ENCODE data around the gene FBXO40. TPM values are rescaled to one million over a fixed set of nuclear protein-coding genes. Genes with fewer than 3 reads are reported as not detected.

FBXO40 gene
- total and polyA plus RNA-seq, 9 of the 15 experiments (the other 6 are each of a cell fraction or from before 2014, with no cell fraction given) = 0.01 to 0.05 (median 0.04) TPM; not detected in 3

- no peak for TF ChIP-seq NCOA4 (IDR thresholded peaks at IDR 0.05; ENCODE audit: partially characterized antibody)
- TF ChIP-seq ZNF175 (CRISPR knock-in tag; IDR thresholded peaks at IDR 0.05; ENCODE audit: low read depth) = no peak
- no peak for TF ChIP-seq ARNT (IDR thresholded peaks at IDR 0.05)
- TF ChIP-seq ZNF830 (CRISPR knock-in tag; IDR thresholded peaks at IDR 0.05) = no peak
- no peak for TF ChIP-seq PREB (CRISPR knock-in tag; IDR thresholded peaks at IDR 0.05)
- no peak for TF ChIP-seq KLF10 (CRISPR knock-in tag; IDR thresholded peaks at IDR 0.05)
- no peak for TF ChIP-seq HDAC1 (IDR thresholded peaks at IDR 0.05)
- TF ChIP-seq IRF1 (CRISPR knock-in tag; IDR thresholded peaks at IDR 0.05; ENCODE audit: borderline replicate concordance) = no peak
- TF ChIP-seq PHF21A (IDR thresholded peaks at IDR 0.05; ENCODE audit: borderline replicate concordance, low read depth) = no peak
Measured at GRCh38 chr3:121637922-121638321, 44.7 kb downstream of the FBXO40 start (continued).

GRCh38 chr3:121641127-121641526 lies 47.9 kb downstream of the FBXO40 start:
- intact Hi-C loops (cut with micrococcal nuclease) = no loop called here
- no peaks in the 10 kb centered on the region; a peak in 1 of 5 replicates for H3K27me3 ChIP-seq (ENCODE audit: control insufficient read depth in 2 of 2, insufficient read depth in 2 of 2, low read length in 2 of 2)
- H3K36me3 ChIP-seq (ENCODE audit: control insufficient read depth, insufficient read depth, low read length) = no peaks in the 10 kb centered on the region
- ChIA-PET CTCF (ENCODE audit: low intra/inter-chr PET ratio) (no interaction called here), POLR2A (no interaction called here)
- no peaks in the 10 kb centered on the region for H3K9me3 ChIP-seq (replicated peaks; ENCODE audit: control insufficient read depth, insufficient read depth, low read depth, low read length)
- no peaks in the 10 kb centered on the region for H4K20me1 ChIP-seq (replicated peaks; ENCODE audit: control insufficient read depth, insufficient read depth, low read length)
- TF ChIP-seq TRIM24 (IDR thresholded peaks at IDR 0.05) (peak in 1 of 2 experiments; percentile 21; a peak in 1 of 4 replicates), ATF3 (IDR thresholded peaks at IDR 0.05) (peak; percentile 56), ATF3 (CRISPR knock-in tag; conservative IDR thresholded peaks at IDR 0.05) (no peak), CEBPG (CRISPR knock-in tag; IDR thresholded peaks at IDR 0.05) (no peak), CEBPG (tag; conservative IDR thresholded peaks at IDR 0.05 in 1 of 2, IDR thresholded peaks at IDR 0.05 in 1 of 2) (peak; percentile 28 to 69; a peak in 2 of 4 replicates), PHB (CRISPR knock-in tag; IDR thresholded peaks at IDR 0.05) (no peak)
- in situ Hi-C loops (cut with MboI) = no loop called here
- ATAC-seq = no peak
- no peaks in the 10 kb centered on the region for H3K9me1 ChIP-seq (ENCODE audit: control insufficient read depth, insufficient read depth, low read length)
- no peaks in the 10 kb centered on the region for H3K79me2 ChIP-seq (ENCODE audit: control insufficient read depth, insufficient read depth, low read length)
- no peak overlapping the region for H3K4me3 ChIP-seq
- no peaks in the 10 kb centered on the region for H3K4me1 ChIP-seq (replicated peaks in 1 of 2; ENCODE audit: control insufficient read depth in 2 of 2, insufficient read depth in 2 of 2, low read length in 2 of 2)
- no peak for DNase-seq (ENCODE audit: extremely low read depth in 1 of 4, low spot score in 3 of 4)
- H2AFZ ChIP-seq (ENCODE audit: low read depth, low read length) = no peak overlapping the region
- no peak overlapping the region for H3K9ac ChIP-seq (ENCODE audit: insufficient read depth in 1 of 2, low read depth in 2 of 2, low read length in 2 of 2)
- FAIRE-seq = no peak
- no peak overlapping the region for H3K4me2 ChIP-seq (ENCODE audit: insufficient read depth, low read length)
- no TSS peak for BruUV-seq (replicated peaks)
- H3K27ac ChIP-seq (ENCODE audit: extremely low read depth, low read depth, low read length) = no peak overlapping the region
- WGBS (ENCODE audit: insufficient coverage, low coverage, missing lambda C conversion rate) = 36% methylated on average over 2 of the region's 2 CpGs
